B cell (primary cell): ENCODE measurements around the gene TMEM33. TPM values are rescaled to one million over a fixed set of nuclear protein-coding genes. Genes with fewer than 3 reads are reported as not detected.

ENCODE experiments used
- ATAC-seq: fragments of 200-7000 bp; cut with Tn5 transposase; one replicate; pipeline ENCODE4 v1.10.0; 2021; ENCODE audit warnings: low read depth, mild to moderate bottlenecking, moderate number of reproducible peaks, moderate library complexity
- CTCF ChIA-PET: fragments of 350-600 bp; sonication (Branson Sonifier 250); formaldehyde crosslinking; loops from one replicate; lab custom pipeline; 2021; ENCODE audit warnings: antibody characterized with exemption, inconsistent platforms; lab: Charles Lee
- POLR2A ChIA-PET: fragments of 350-600 bp; sonication (Branson Sonifier 250); formaldehyde crosslinking; loops from one replicate; lab custom pipeline; 2021; ENCODE audit warnings: antibody characterized with exemption; lab: Charles Lee
- DNase-seq: peaks from one replicate; pipeline ENCODE4 v3.0.0; 2013
- H2AFZ ChIP-seq: 2 replicates; pipeline ENCODE4 v1.6.1; 2012; ENCODE audit warnings: mild to moderate bottlenecking, low read depth, low read length; ENCODE audit not compliant: insufficient read depth, poor library complexity, severe bottlenecking
- H3K27ac ChIP-seq, 2 donors: 1 replicate in 1 of 2; 2 replicates in 1 of 2; pipeline ENCODE4 v1.5.1; 2012 to 2013; ENCODE audit warnings: low read length in 2 of 2, mild to moderate bottlenecking in 2 of 2, moderate library complexity in 1 of 2
- H3K27me3 ChIP-seq, 4 experiments: fragments of 200-600 bp in 1 of 4; sonication (generic) in 1 of 4; replicated peaks in 1 of 4; 1 replicate in 2 of 4; 2 replicates in 2 of 4; pipeline versions ENCODE4 v1.6.1 to v1.7.0; 2013 to 2016; ENCODE audit warnings: low read length in 3 of 4, mild to moderate bottlenecking in 2 of 4, mixed read lengths in 1 of 4, moderate library complexity in 1 of 4; ENCODE audit not compliant: insufficient read depth in 4 of 4, control insufficient read depth in 3 of 4; ENCODE audit errors: control extremely low read depth in 1 of 4
- H3K36me3 ChIP-seq, 2 experiments: replicated peaks in 1 of 2; 1 replicate in 1 of 2; 2 replicates in 1 of 2; pipeline versions ENCODE4 v1.6.1 to v1.7.1; 2013; ENCODE audit warnings: low read length in 1 of 2; ENCODE audit not compliant: insufficient read depth in 2 of 2, control insufficient read depth in 1 of 2; ENCODE audit errors: control extremely low read depth in 1 of 2, extremely low read depth in 1 of 2
- H3K4me1 ChIP-seq, 2 donors: fragments of 200-600 bp in 1 of 2; sonication (generic) in 1 of 2; 1 replicate in 1 of 2; 2 replicates in 1 of 2; pipeline versions ENCODE4 v1.5.1 to v1.6.1; 2013 to 2017; ENCODE audit warnings: low read length in 2 of 2; ENCODE audit not compliant: control insufficient read depth in 2 of 2, insufficient read depth in 2 of 2
- H3K4me2 ChIP-seq: replicated peaks from 2 replicates; pipeline ENCODE3; 2012; ENCODE audit warnings: mild to moderate bottlenecking, low read depth, low read length; ENCODE audit not compliant: poor library complexity, severe bottlenecking
- H3K4me3 ChIP-seq, 5 experiments: fragments of 200-600 bp in 1 of 5; sonication (generic) in 1 of 5; 1 replicate in 3 of 5; 2 replicates in 2 of 5; pipeline versions ENCODE4 v1.5.1 to v1.7.0; 2011 to 2016; ENCODE audit warnings: low read length in 4 of 5, mild to moderate bottlenecking in 4 of 5, low read depth in 2 of 5, control low read depth in 1 of 5, moderate library complexity in 1 of 5; ENCODE audit not compliant: insufficient read depth in 1 of 5; ENCODE audit errors: control extremely low read depth in 1 of 5, extremely low read depth in 1 of 5
- H3K79me2 ChIP-seq: fragments of 200-600 bp; sonication (generic); one replicate; pipeline ENCODE4 v1.6.0; 2016; ENCODE audit warnings: low read length; ENCODE audit not compliant: control insufficient read depth, insufficient read depth
- H3K9ac ChIP-seq: fragments of 200-600 bp; sonication (generic); 2 replicates; pipeline ENCODE4 v1.6.1; 2017; ENCODE audit warnings: mild to moderate bottlenecking, low read length, moderate library complexity
- H3K9me3 ChIP-seq, 3 donors: one replicate each; pipeline versions ENCODE4 v1.6.1 to v1.7.1; 2013; ENCODE audit warnings: low read length in 2 of 3; ENCODE audit not compliant: control insufficient read depth in 2 of 3, insufficient read depth in 1 of 3; ENCODE audit errors: control extremely low read depth in 1 of 3
- H4K20me1 ChIP-seq: 2 replicates; pipeline ENCODE4 v1.6.0; 2012; ENCODE audit warnings: mild to moderate bottlenecking, low read length; ENCODE audit not compliant: insufficient read depth, control insufficient read depth, poor library complexity, severe bottlenecking
- H3K27ac Mint-ChIP-seq: one replicate; pipeline ENCODE4 v1.8.0; 2021; ENCODE audit warnings: mixed read lengths
- H3K27me3 Mint-ChIP-seq: one replicate; pipeline ENCODE4 v1.8.0; 2021; ENCODE audit warnings: mixed read lengths
- H3K4me1 Mint-ChIP-seq: one replicate; pipeline ENCODE4 v1.8.0; 2021; ENCODE audit warnings: mixed read lengths
- H3K4me3 Mint-ChIP-seq: one replicate; pipeline ENCODE4 v1.8.0; 2021; ENCODE audit warnings: mixed read lengths
- H3K9me3 Mint-ChIP-seq: one replicate; pipeline ENCODE4 v1.8.0; 2022; ENCODE audit warnings: mixed read lengths; ENCODE audit not compliant: insufficient read depth
- CTCF ChIP-seq: fragments of 200-600 bp; IDR thresholded peaks from one replicate; pipeline ENCODE4 v1.8.0; 2022; ENCODE audit warnings: antibody characterized with exemption, mild to moderate bottlenecking
- EZH2 ChIP-seq: IDR thresholded peaks from 2 replicates; pipeline ENCODE4 v1.6.1; 2012; ENCODE audit warnings: borderline replicate concordance, low read depth, mild to moderate bottlenecking, moderate library complexity, low read length; ENCODE audit not compliant: insufficient read depth, poor library complexity, severe bottlenecking
- WGBS: methylation state at CpG from one replicate; pipeline ENCODE4 v1.1.5; 2013; ENCODE audit warnings: missing lambda C conversion rate; ENCODE audit not compliant: insufficient coverage; 5-methylcytosine and 5-hydroxymethylcytosine counted together
- intact Hi-C: fragments of 100-400 bp; cut with micrococcal nuclease; formaldehyde crosslinking; loops from one replicate; pipeline ENCODE4 v1.10.0; 2022
- polyA minus RNA-seq: library from RNA; depleted of rRNA, polyadenylated mRNA; stranded (reverse); fragments of >200 nt; gene quantifications from 2 replicates; pipeline ENCODE4 v1.2.3, GENCODE V29; 2012
- polyA plus RNA-seq: library from polyadenylated mRNA; depleted of rRNA; stranded (reverse); fragments of >200 nt; gene quantifications from 2 replicates; pipeline ENCODE4 v1.2.3, GENCODE V29; 2012
- total RNA-seq, 2 donors: library from RNA; stranded (reverse); fragments of 120-200 nt in 1 of 2; gene quantifications; 1 replicate in 1 of 2; 2 replicates in 1 of 2; pipeline versions ENCODE4 v1.2.3 to v1.2.4, GENCODE V29; 2013 to 2022

TMEM33 gene
- 36.9 and 39.2 TPM in 2 replicates for total RNA-seq
- 25.2 TPM for total RNA-seq (2013)
- 9.9 and 10.5 TPM in 2 replicates for polyA plus RNA-seq
- 22.8 and 28.1 TPM in 2 replicates for polyA minus RNA-seq

GRCh38 chr4:41934901-41935651, at the start of gene TMEM33:
Gene TMEM33 (plus strand): TSS chr4:41935429. CDS start chr4:41935485, 56 bp downstream.
- Histone ChIP-seq H2AFZ (peak within 1 kb of the TSS; percentile 74), H3K9me3 (no peaks in the 10 kb centered on the region), H3K27ac (peak within 1 kb of the TSS; percentile 57 to 79), H4K20me1 (peaks cover 17% of the 10 kb centered on the region), H3K36me3 (peaks cover 5 to 10% of the 10 kb centered on the region in 2 experiments), H3K4me2 (peak within 1 kb of the TSS; percentile 87), H3K9ac (peak within 1 kb of the TSS; percentile 92), H3K27me3 (no peaks in the 10 kb centered on the region), H3K4me3 (peak within 1 kb of the TSS; percentile 66 to 99 (median 85)), H3K79me2 (peaks cover 40% of the 10 kb centered on the region), H3K4me1 (peaks cover 11 to 19% of the 10 kb centered on the region in 2 donors)
- CTCF ChIA-PET: interaction anchor here (0.7 to 1.3 kb wide), 5 partner anchors 22 to 55 kb away, joined by 3 to 4 read pairs (median 3); partner anchors contain the start of gene SLC30A9
- POLR2A ChIA-PET: interaction anchor here (1.2 kb wide), 1 partner anchor 55 kb away, joined by 4 read pairs; the partner anchor contains the start of gene SLC30A9
- H3K27ac Mint-ChIP-seq: peak within 1 kb of the TSS; percentile 79
- H3K27me3 Mint-ChIP-seq: no peaks in the 10 kb centered on the region
- peak; percentile 92 for ATAC-seq
- H3K9me3 Mint-ChIP-seq: no peaks in the 10 kb centered on the region
- intact Hi-C loops: loop anchor here (1.0 to 5.0 kb wide), 2 partner anchors 55 to 722 kb away; partner anchors contain the start of genes ATP8A1 and SLC30A9
- peak; percentile 85 for DNase-seq
- peaks cover 34% of the 10 kb centered on the region for H3K4me1 Mint-ChIP-seq
- WGBS: 2% methylated on average over 42 of the region's 49 CpGs
- H3K4me3 Mint-ChIP-seq: peak within 1 kb of the TSS; percentile 90
- TF ChIP-seq EZH2 (no peak), CTCF (no peak)

GRCh38 chr4:41885456-41885855, 49.8 kb upstream of the TMEM33 start:
- DNase-seq: no peak
- no peak for ATAC-seq
- TF ChIP-seq CTCF (no peak), EZH2 (no peak)
- no peak overlapping the region for H3K9ac ChIP-seq
- intact Hi-C loops: no loop called here
- no peak overlapping the region for H2AFZ ChIP-seq
- peaks cover 21% of the 10 kb centered on the region in 2 donors for H3K4me1 ChIP-seq
- no peak overlapping the region for H3K4me3 Mint-ChIP-seq
- no peak overlapping the region for H3K27ac Mint-ChIP-seq
- no CpG with 5 or more reads among the region's 1 CpG for WGBS
- no peaks in the 10 kb centered on the region for H4K20me1 ChIP-seq
- no peak overlapping the region for H3K4me3 ChIP-seq
- POLR2A ChIA-PET: no interaction called here
- no peaks in the 10 kb centered on the region for H3K9me3 Mint-ChIP-seq
- no peak overlapping the region for H3K4me2 ChIP-seq
- H3K4me1 Mint-ChIP-seq: peaks cover 14% of the 10 kb centered on the region
- H3K36me3 ChIP-seq: no peaks in the 10 kb centered on the region
- H3K27me3 Mint-ChIP-seq: peaks cover 64% of the 10 kb centered on the region
- CTCF ChIA-PET: interaction anchor here (0.7 to 6.9 kb wide), 6 partner anchors 11 to 1982 kb away, joined by 3 to 111 read pairs (median 3); no protein-coding TSS in a partner anchor
- peaks cover 0 to 22% (median 17%) of the 10 kb centered on the region in 4 experiments for H3K27me3 ChIP-seq
- peaks cover 0 to 17% (median 0%) of the 10 kb centered on the region in 3 donors for H3K9me3 ChIP-seq
- H3K79me2 ChIP-seq: no peaks in the 10 kb centered on the region
- no peak overlapping the region for H3K27ac ChIP-seq
